Transverse colon (tissue), 4 donors: ENCODE data around the gene ZNF319. TPM values are rescaled to one million over a fixed set of nuclear protein-coding genes. Genes with fewer than 3 reads are reported as not detected.

Experiments used
- DNase-seq: peaks from one replicate; pipeline ENCODE4 v3.0.0-alpha.2; 2019
- H3K27ac ChIP-seq, 4 donors: fragments of 200-600 bp; sonication (generic); 2 replicates each; pipeline ENCODE4 v1.5.1; 2016 to 2018; ENCODE audit warnings: inconsistent platforms in 4 of 4
- H3K27me3 ChIP-seq: fragments of 200-600 bp; sonication (generic); 2 replicates; pipeline ENCODE4 v1.5.1; 2017; ENCODE audit warnings: inconsistent platforms
- H3K36me3 ChIP-seq, 4 donors: fragments of 200-600 bp; sonication (generic); 2 replicates each; pipeline ENCODE4 v1.5.1; 2017 to 2019; ENCODE audit warnings: inconsistent platforms in 4 of 4
- H3K4me1 ChIP-seq, 4 donors: fragments of 200-600 bp; sonication (generic); 2 replicates each; pipeline ENCODE4 v1.5.1; 2017 to 2020; ENCODE audit warnings: inconsistent platforms in 4 of 4
- H3K4me3 ChIP-seq, 4 donors: fragments of 200-600 bp; sonication (generic); 1 replicate in 1 of 4; 2 replicates in 3 of 4; pipeline versions ENCODE4 v1.5.1 to v1.6.1; 2017 to 2019; ENCODE audit warnings: inconsistent platforms in 4 of 4
- H3K9me3 ChIP-seq, 2 donors: fragments of 200-600 bp; sonication (generic); 2 replicates each; pipeline ENCODE4 v1.5.1; 2017 to 2019; ENCODE audit warnings: inconsistent platforms in 2 of 2
- EP300 ChIP-seq: sonication (generic); formaldehyde crosslinking; IDR thresholded peaks from one replicate; pipeline ENCODE4 v1.6.1; 2017; ENCODE audit warnings: antibody characterized with exemption, low read depth
- POLR2A ChIP-seq: fragments of 450-650 bp; IDR thresholded peaks from one replicate; pipeline ENCODE4 v1.6.1; 2016; ENCODE audit warnings: antibody characterized with exemption, mild to moderate bottlenecking, moderate library complexity
- POLR2AphosphoS5 ChIP-seq, 3 donors: sonication (generic); formaldehyde crosslinking; IDR thresholded peaks; one replicate each; pipeline ENCODE4 v1.6.1; 2016; ENCODE audit warnings: antibody characterized with exemption in 3 of 3
- WGBS, 2 donors: methylation state at CpG; one replicate each; pipeline ENCODE4 v1.1.5; 2018; ENCODE audit warnings: low coverage in 1 of 2; 5-methylcytosine and 5-hydroxymethylcytosine counted together
- in situ Hi-C, 4 donors: fragments of 200-750 bp; cut with MboI; loops; one replicate each; pipeline versions ENCODE4 v1.15.0 to v1.15.1; 2017; ENCODE audit warnings: low sequenced_read_pairs in 3 of 4, low pct_ligation_motif_present in 1 of 4, low pct_unique_long_range_greater_than_20kb in 1 of 4
- intact Hi-C: fragments of 100-400 bp; cut with DNase I; formaldehyde crosslinking; loops from one replicate; pipeline ENCODE4 v1.15.1; 2023; ENCODE audit warnings: low total_unique reads
- total RNA-seq, 4 donors: library from RNA; depleted of rRNA; stranded (reverse); fragments of >200 nt; gene quantifications; one replicate each; pipeline ENCODE4 v1.1.0, GENCODE V29; 2016
- TF ChIP-seq, protein P1 (sequence below), 5 experiments: fragments of 200-600 bp in 3 of 5; fragments of 450-650 bp in 2 of 5; sonication (generic) in 3 of 5; IDR thresholded peaks; 1 replicate in 2 of 5; 2 replicates in 3 of 5; pipeline ENCODE4 v1.5.1; 2016 to 2017; ENCODE audit warnings: antibody characterized with exemption in 5 of 5, inconsistent platforms in 3 of 5, mild to moderate bottlenecking in 2 of 5, moderate library complexity in 1 of 5

The ZNF319 gene
- total RNA-seq, 4 donors from 2014 or later: 6.4 to 11.6 (median 6.5) TPM

DNA sequence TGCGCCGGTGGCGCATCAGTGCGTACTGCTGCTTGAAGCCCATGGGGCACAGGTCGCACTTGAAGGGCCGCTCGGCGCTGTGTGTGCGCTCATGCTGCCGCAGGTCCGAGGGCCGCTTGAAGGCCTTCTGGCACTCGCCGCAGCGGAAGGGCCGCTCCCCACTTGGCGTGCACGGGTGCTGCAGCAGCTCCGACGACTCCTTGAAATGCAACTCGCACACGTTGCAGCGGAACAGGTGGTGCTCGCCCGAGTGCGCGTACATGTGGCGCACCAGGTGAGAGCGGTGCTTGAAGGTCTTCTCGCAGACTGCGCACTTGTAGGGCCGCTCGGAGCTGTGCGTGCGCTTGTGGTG is 3.3 kb downstream of the ZNF319 start:
- Histone ChIP-seq H3K27me3 (no peaks in the 10 kb centered on the region), H3K4me3 (no peak overlapping the region), H3K4me1 (peaks cover 0 to 36% (median 17%) of the 10 kb centered on the region in 4 donors), H3K36me3 (peaks cover 0 to 15% (median 3%) of the 10 kb centered on the region in 4 donors), H3K27ac (no peak overlapping the region), H3K9me3 (no peaks in the 10 kb centered on the region)
- 98% methylated on average over 31 of the region's 35 CpGs; no CpG with 5 or more reads in 1 of the 2 donors for WGBS, 2 donors
- in situ Hi-C loops (no loop called here), intact Hi-C loops (loop anchor here (10.0 kb wide), 1 partner anchor 422 kb away; no protein-coding TSS in a partner anchor)
- no peak for TF ChIP-seq EP300
- TF ChIP-seq, protein P1, sequence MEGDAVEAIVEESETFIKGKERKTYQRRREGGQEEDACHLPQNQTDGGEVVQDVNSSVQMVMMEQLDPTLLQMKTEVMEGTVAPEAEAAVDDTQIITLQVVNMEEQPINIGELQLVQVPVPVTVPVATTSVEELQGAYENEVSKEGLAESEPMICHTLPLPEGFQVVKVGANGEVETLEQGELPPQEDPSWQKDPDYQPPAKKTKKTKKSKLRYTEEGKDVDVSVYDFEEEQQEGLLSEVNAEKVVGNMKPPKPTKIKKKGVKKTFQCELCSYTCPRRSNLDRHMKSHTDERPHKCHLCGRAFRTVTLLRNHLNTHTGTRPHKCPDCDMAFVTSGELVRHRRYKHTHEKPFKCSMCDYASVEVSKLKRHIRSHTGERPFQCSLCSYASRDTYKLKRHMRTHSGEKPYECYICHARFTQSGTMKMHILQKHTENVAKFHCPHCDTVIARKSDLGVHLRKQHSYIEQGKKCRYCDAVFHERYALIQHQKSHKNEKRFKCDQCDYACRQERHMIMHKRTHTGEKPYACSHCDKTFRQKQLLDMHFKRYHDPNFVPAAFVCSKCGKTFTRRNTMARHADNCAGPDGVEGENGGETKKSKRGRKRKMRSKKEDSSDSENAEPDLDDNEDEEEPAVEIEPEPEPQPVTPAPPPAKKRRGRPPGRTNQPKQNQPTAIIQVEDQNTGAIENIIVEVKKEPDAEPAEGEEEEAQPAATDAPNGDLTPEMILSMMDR (IDR thresholded peaks at IDR 0.05): no peak
- TF ChIP-seq POLR2AphosphoS5 (IDR thresholded peaks at IDR 0.05): no peak
- no peak for TF ChIP-seq POLR2A
- DNase-seq: no peak

DNA sequence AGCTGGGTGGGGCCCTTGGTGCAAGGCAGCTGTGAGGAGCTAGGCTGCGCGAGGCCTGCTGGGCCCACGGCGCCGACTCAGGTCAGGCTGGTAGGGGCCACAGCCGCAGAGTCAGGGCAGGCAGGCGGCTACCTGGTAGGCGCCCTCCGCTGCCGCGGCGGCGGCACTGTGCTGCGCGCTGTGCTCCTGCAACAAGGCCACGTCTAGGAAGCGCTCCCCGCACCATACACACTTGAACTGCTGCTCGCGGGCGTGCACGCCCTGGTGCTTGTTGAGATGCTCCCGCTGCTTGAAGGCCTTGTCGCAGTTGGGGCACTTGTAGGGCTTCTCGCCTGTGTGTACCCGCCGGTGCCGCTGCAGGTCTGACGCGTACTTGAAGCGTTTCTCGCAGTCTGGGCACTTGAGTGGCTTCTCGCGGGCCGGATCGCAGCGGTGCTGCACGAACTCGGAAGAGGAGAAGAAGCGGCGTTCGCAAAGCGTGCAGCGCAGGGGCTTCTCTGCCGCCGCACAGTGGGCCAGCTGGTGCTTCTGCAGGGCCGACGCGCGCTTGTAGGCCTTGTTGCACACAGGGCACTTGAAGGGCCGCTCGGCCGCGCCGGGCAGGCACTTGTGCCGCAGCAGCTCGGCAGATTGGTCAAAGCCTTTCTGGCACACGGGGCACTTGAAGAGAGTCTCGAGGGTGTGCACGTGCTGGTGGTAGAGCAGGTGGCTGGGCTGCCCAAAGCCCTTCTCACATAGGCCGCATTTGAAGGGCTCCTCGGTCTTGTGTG is 3.9 kb downstream of the ZNF319 start:
- in situ Hi-C loops: no loop called here
- H3K4me1 ChIP-seq: peaks cover 0 to 30% (median 13%) of the 10 kb centered on the region in 4 donors

DNA sequence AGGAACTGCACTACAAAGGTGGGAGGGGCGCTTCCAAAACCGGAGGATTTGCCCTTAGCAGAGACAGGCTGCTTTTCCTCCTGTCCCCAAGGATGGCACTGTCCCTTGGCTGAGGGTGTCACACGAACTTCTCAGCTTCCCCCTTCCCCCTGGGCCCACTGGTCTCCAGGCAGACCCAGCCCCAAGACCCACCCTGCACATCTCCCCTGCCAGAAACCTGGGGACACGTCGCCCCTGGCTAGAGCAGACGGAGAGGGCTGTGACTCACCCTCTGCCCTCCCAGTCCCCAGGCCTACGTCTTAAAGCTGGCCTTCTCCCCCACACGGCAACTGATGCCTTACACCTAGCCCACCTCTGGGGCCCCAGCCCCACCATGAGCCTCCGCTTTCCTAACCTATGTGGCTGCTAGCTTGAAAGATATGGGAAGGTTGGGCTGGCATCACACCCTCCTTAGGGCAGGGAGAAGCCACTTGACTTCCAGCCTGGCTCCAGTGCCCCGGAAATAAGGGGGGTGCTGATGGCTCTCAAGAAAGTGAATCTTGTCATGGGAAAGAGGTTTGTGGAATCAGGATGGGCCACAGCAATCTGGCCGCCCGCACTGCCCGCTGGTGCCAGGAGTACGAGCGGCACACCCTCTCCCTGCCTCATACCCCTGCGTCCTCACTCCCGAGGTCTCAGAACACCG is 4.6 kb downstream of the ZNF319 start:
- H3K9me3 ChIP-seq: no peaks in the 10 kb centered on the region
- intact Hi-C loops (loop anchor here (10.0 kb wide), 1 partner anchor 421 kb away; no protein-coding TSS in a partner anchor), in situ Hi-C loops (no loop called here)
- peaks cover 0 to 15% (median 3%) of the 10 kb centered on the region in 4 donors for H3K36me3 ChIP-seq
- H3K27me3 ChIP-seq: no peaks in the 10 kb centered on the region
- no peak overlapping the region for H3K27ac ChIP-seq
- no peak overlapping the region for H3K4me3 ChIP-seq
- WGBS, 2 donors: 92% methylated on average over 18 of the region's 18 CpGs; no CpG with 5 or more reads in 1 of the 2 donors
- TF ChIP-seq POLR2AphosphoS5 (IDR thresholded peaks at IDR 0.05) (no peak), EP300 (no peak), POLR2A (no peak)
- TF ChIP-seq, protein P1 (IDR thresholded peaks at IDR 0.05): no peak
- peaks cover 0 to 29% (median 12%) of the 10 kb centered on the region in 4 donors for H3K4me1 ChIP-seq
- no peak for DNase-seq

More for the DNA sequence above, 3.9 kb downstream of the ZNF319 start:
- no peaks in the 10 kb centered on the region for H3K27me3 ChIP-seq
- 96% methylated on average over 52 of the region's 62 CpGs; no CpG with 5 or more reads in 1 of the 2 donors for WGBS, 2 donors
- no peak overlapping the region for H3K4me3 ChIP-seq
- H3K36me3 ChIP-seq: peaks cover 0 to 15% (median 3%) of the 10 kb centered on the region in 4 donors
- no peak overlapping the region for H3K27ac ChIP-seq
- DNase-seq: no peak
- TF ChIP-seq EP300: no peak
- TF ChIP-seq, protein P1 (IDR thresholded peaks at IDR 0.05): no peak
- TF ChIP-seq POLR2A: no peak
- no peak for TF ChIP-seq POLR2AphosphoS5 (IDR thresholded peaks at IDR 0.05)
- H3K9me3 ChIP-seq: no peaks in the 10 kb centered on the region
- intact Hi-C loops: loop anchor here (10.0 kb wide), 1 partner anchor 422 kb away; no protein-coding TSS in a partner anchor

DNA sequence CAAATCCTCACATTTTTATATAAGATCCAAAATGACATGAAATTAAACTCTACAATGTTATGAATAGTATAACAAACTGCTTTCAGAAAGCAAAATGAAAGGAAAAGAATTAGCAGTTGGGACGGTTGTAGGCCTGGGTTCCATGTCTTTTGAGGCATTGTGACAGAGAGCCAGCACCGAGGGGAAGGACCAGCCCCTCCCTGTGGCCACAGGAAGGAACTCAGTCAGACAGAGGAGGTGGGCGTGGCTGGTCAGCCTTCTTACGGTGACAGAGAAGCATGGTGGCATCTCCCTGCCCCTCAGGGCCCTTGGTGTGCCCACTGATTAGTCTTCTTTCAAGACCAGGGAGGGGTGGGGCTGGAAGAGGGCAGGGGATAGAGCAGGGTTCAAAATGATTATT is 5.7 kb downstream of the ZNF319 start:
- in situ Hi-C loops (no loop called here), intact Hi-C loops (loop anchor here (10.0 kb wide), 1 partner anchor 420 kb away; no protein-coding TSS in a partner anchor)
- H3K4me1 ChIP-seq: peaks cover 0 to 27% (median 9%) of the 10 kb centered on the region in 4 donors
- H3K4me3 ChIP-seq: no peak overlapping the region
- H3K9me3 ChIP-seq: no peaks in the 10 kb centered on the region
- no peak overlapping the region for H3K27ac ChIP-seq
- DNase-seq: peak; percentile 51
- no peaks in the 10 kb centered on the region for H3K27me3 ChIP-seq
- peaks cover 0 to 15% (median 3%) of the 10 kb centered on the region in 4 donors for H3K36me3 ChIP-seq
- TF ChIP-seq, protein P1 (IDR thresholded peaks at IDR 0.05): peak; percentile 6 to 32 (median 20)
- TF ChIP-seq POLR2A: no peak
- 23% methylated on average over 4 of the region's 4 CpGs; no CpG with 5 or more reads in 1 of the 2 donors for WGBS, 2 donors
